AG20443 (cell line): Measurements from ENCODE around the gene IFNA13.
A peak's percentile ranks its signal among the peaks of the same experiment; 100 is the strongest.

Experiments
- DNase-seq: peaks from one replicate; pipeline ENCODE4 v3.0.0; 2012; ENCODE audit warnings: low spot score, mixed read lengths

IFNA13 gene

GRCh38 chr9:21357479-21358460 is 10.1 kb downstream of the IFNA13 start:
- no peak for DNase-seq

DNA sequence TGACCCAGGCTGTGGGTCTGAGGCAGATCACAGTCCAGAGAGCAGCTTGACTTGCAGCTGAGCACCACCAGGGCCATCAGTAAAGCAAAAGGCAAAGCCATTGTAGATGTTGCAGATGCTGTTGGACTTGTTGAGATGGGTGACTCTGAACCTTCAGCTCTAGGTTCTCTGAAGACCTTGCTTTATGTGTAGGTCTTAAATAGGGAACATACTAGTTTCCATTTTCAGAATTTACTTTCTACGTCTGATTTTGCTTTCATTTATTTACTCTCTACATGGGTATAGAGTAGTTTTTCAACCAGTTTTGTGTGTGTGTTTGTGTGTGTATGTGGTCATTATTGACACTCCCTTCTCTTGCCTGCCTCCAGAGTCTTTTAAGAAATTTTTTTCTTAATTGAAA is 17.1 kb downstream of the IFNA13 start, which contains the start of gene IFNA6:
IFNA6 (minus strand) TSS at position 101 of the 400 bp plus-strand sequence; CDS start at position 101, 0 bp downstream.
- DNase-seq, result no peak

DNA sequence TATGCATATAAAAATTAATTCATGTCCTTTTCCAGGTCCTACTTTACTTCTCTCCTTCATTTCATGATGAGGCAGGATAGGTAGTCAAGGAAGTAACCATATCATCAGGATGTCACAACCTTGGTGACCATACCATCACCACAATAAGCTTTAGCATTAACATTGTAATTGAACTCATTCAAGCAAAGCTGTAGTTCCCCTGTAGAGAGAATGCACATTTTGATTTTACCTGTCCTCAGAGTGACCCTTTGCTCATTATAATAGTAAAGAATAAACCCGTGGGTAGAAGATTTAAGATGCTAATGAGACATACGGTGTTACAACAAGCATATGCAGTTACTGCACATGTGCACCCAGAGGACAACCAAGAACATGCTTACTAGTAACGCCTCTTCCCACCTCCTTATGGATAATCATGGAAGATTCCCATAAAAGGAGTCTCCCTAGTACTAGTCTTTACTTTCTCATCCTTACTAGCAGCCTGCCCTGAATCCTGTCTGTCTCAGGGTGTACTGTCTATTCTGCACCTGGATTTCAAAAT is 19.4 kb downstream of the IFNA13 start:
- DNase-seq, result no peak

GRCh38 chr9:21340735-21341134 is 27.1 kb downstream of the IFNA13 start:
- no peak for DNase-seq

DNA sequence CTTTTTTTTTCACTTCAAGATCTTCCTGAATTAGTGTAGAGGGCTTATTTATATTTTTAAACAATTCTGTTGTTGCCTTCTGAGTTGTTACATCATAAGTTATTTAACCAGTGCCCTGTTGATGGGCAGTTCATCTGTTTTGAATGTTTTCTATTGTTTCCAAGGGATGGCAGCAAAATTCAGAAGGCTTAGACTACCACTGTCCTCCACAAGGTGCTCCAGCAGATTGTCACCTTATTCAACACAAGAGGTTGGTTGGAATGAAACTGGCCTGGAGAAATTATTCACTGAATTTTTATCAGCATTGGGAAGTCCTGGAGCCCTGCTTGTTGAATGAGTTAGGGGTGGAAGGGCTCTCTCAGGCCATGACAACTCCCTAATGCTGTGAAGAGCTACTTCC is 31.4 kb downstream of the IFNA13 start:
- DNase-seq, result no peak

GRCh38 chr9:21334701-21335632 is 32.9 kb downstream of the IFNA13 start, which contains the start of gene KLHL9:
TSS of gene KLHL9 (minus strand) at chr9:21335404. CDS start at chr9:21334859, 545 bp downstream.
- DNase-seq, result peak; percentile 99

GRCh38 chr9:21333226-21333625 is 34.6 kb downstream of the IFNA13 start:
- no peak for DNase-seq

GRCh38 chr9:21331676-21332402 is 36.0 kb downstream of the IFNA13 start:
- no peak for DNase-seq

GRCh38 chr9:21326526-21327139 is 41.2 kb downstream of the IFNA13 start:
- DNase-seq, result peak; percentile 46

- DNase-seq, result no peak
Observed at GRCh38 chr9:21324047-21324446, 43.8 kb downstream of the IFNA13 start.

- DNase-seq, result no peak
Observed at GRCh38 chr9:21322911-21323461, 44.9 kb downstream of the IFNA13 start.

DNA sequence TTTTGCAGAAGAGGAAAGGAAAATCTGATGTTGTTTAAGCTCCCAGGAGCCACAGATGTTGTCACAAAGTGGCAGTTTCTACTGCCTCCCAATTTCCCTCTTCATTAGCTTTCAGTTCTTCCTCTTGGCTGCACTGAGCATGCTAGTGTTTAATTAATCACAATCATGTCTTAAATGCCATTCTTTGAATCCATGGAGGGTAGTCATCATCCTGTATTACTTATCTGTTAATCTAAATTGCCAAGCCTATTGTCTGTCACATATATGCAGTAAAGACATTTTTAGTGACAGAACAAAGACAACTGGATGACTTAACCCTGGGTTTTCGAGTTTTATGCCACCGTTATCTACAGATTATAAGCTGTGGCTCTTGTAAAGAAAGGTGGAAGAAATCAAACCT is 47.4 kb downstream of the IFNA13 start:
- DNase-seq, result no peak

GRCh38 chr9:21317956-21318923 is 49.6 kb downstream of the IFNA13 start:
- DNase-seq, result peak; percentile 58
